ENCODE data around the gene PIP5K1B. TPM values are rescaled to one million over a fixed set of nuclear protein-coding genes. Genes with fewer than 3 reads are reported as not detected.

PIP5K1B gene
- total and polyA plus RNA-seq, 4 donors: 0.09 to 30.9 (median 0.29) TPM

GRCh38 chr9:68973619-68974018, 268.6 kb downstream of the PIP5K1B start:
- Histone ChIP-seq H3K4me1 (ENCODE audit: control insufficient read depth in 4 of 4, insufficient read depth in 4 of 4, low read length in 3 of 4) (no peaks in the 10 kb centered on the region), H3K9me3 (ENCODE audit: control insufficient read depth in 4 of 4, low read length in 3 of 4) (no peaks in the 10 kb centered on the region), H3K36me3 (ENCODE audit: control insufficient read depth in 4 of 4, insufficient read depth in 3 of 4, low read depth in 1 of 4, low read length in 3 of 4) (no peaks in the 10 kb centered on the region), H3K27me3 (ENCODE audit: control insufficient read depth in 4 of 4, insufficient read depth in 4 of 4, low read length in 3 of 4) (no peaks in the 10 kb centered on the region), H3K27ac (ENCODE audit: low read depth in 1 of 2, low read length in 2 of 2) (no peak overlapping the region), H3K4me3 (ENCODE audit: low read depth in 1 of 3, low read length in 3 of 3) (no peak overlapping the region), H3K9ac (ENCODE audit: low read depth in 1 of 2, low read length in 2 of 2) (no peak overlapping the region)
- WGBS: 76% methylated on average over 3 of the region's 3 CpGs
- DNase-seq (ENCODE audit: low spot score): no peak
- TF ChIP-seq YY1 (IDR thresholded peaks at IDR 0.05) (no peak), ATF3 (IDR thresholded peaks at IDR 0.05) (no peak), CTCF (IDR thresholded peaks at IDR 0.05; ENCODE audit: low read depth, low read length, missing input control) (no peak), RXRA (IDR thresholded peaks at IDR 0.05) (no peak), REST (IDR thresholded peaks at IDR 0.05) (no peak)

DNA sequence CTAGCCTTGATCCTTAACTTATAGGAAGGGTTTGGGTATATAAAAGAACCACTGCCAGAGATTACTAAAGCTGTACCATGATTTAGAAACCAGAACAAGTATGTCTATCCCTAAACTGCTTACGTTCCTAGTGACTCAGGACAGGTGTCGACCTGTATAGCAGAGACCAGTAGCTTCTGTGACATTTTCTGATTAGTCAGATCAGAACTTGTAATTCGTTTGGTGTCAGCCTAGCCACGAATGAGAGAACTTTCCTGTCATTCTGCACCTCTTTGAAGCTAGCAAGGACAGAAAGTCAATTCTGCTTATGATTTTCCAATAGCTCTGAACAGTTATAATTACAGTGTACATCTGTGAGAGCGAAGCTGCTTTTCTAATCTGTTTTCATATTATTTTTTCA, 269.4 kb downstream of the PIP5K1B start:
- TF ChIP-seq HNF4G (IDR thresholded peaks at IDR 0.05): no peak
- no peak for TF ChIP-seq FOXA1 (IDR thresholded peaks at IDR 0.05)
- TF ChIP-seq NR2F2 (IDR thresholded peaks at IDR 0.05): no peak
- TF ChIP-seq TAF1 (conservative IDR thresholded peaks at IDR 0.05): no peak
- TF ChIP-seq RAD21 (IDR thresholded peaks at IDR 0.05): no peak
- TF ChIP-seq, protein P1, sequence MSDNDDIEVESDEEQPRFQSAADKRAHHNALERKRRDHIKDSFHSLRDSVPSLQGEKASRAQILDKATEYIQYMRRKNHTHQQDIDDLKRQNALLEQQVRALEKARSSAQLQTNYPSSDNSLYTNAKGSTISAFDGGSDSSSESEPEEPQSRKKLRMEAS (IDR thresholded peaks at IDR 0.05): no peak
- no peak for TF ChIP-seq GABPA (IDR thresholded peaks at IDR 0.05 in 1 of 2, conservative IDR thresholded peaks at IDR 0.05 in 1 of 2)
- no peak for TF ChIP-seq ATF3 (IDR thresholded peaks at IDR 0.05)
- no peak for TF ChIP-seq EGR1 (IDR thresholded peaks at IDR 0.05; ENCODE audit: low read depth in 2 of 2)
- TF ChIP-seq YY1 (IDR thresholded peaks at IDR 0.05): no peak
- Histone ChIP-seq H3K4me3 (ENCODE audit: low read depth in 1 of 3, low read length in 3 of 3) (no peak overlapping the region), H3K4me1 (ENCODE audit: control insufficient read depth in 4 of 4, insufficient read depth in 4 of 4, low read length in 3 of 4) (no peaks in the 10 kb centered on the region), H3K9ac (ENCODE audit: low read depth in 1 of 2, low read length in 2 of 2) (no peak overlapping the region), H3K27me3 (ENCODE audit: control insufficient read depth in 4 of 4, insufficient read depth in 4 of 4, low read length in 3 of 4) (no peaks in the 10 kb centered on the region), H3K36me3 (ENCODE audit: control insufficient read depth in 4 of 4, insufficient read depth in 3 of 4, low read depth in 1 of 4, low read length in 3 of 4) (no peaks in the 10 kb centered on the region), H3K27ac (ENCODE audit: low read depth in 1 of 2, low read length in 2 of 2) (no peak overlapping the region), H3K9me3 (ENCODE audit: control insufficient read depth in 4 of 4, low read length in 3 of 4) (no peaks in the 10 kb centered on the region)
- 71% methylated on average over 5 of the region's 5 CpGs for WGBS
- DNase-seq (ENCODE audit: low spot score): no peak
